Astrocyte of the cerebellum (primary cell): ENCODE measurements around the gene TAAR1.
"Not testable (repeated sequence)": the region's sequence is repeated elsewhere in the genome, so short reads cannot be mapped to it uniquely, and the experiment has no call there.

Experiments
- DNase-seq: peaks from one replicate; pipeline ENCODE4 v3.0.0-alpha.2; 2011; ENCODE audit warnings: low read depth
- H3K4me3 ChIP-seq: 2 replicates; pipeline ENCODE4 v1.5.1; 2011; ENCODE audit warnings: mild to moderate bottlenecking, low read depth, low read length, moderate library complexity
- in situ Hi-C: cut with HindIII; loops from 2 replicates; pipeline ENCODE4 v1.10.0; 2017; ENCODE audit warnings: low sequenced_read_pairs
- TF ChIP-seq, protein P1 (sequence below): IDR thresholded peaks from 2 replicates; pipeline ENCODE4 v1.5.1; 2012; ENCODE audit warnings: low read length, low read depth, moderate library complexity, mild to moderate bottlenecking; ENCODE audit errors: missing control alignments

The TAAR1 gene

DNA sequence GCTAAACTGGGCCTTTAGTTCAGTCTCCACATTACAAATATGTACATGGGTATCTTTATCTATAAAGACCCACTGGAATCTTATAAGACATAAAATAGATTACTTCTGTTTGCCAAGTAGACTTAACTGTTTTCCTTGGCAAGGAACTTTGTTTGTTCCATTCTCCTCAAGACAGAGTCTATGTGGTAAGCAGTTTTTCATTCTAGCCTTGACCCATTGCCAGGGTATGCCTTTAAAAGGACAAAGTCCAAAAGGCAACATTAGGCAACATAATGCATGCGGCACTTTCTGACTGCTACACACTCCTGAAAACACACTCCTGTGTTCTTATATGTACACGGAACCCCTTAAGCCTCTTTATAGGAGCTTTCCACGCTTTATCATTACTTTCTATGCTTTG, 34.5 kb upstream of the TAAR1 start:
- TF ChIP-seq, protein P1, sequence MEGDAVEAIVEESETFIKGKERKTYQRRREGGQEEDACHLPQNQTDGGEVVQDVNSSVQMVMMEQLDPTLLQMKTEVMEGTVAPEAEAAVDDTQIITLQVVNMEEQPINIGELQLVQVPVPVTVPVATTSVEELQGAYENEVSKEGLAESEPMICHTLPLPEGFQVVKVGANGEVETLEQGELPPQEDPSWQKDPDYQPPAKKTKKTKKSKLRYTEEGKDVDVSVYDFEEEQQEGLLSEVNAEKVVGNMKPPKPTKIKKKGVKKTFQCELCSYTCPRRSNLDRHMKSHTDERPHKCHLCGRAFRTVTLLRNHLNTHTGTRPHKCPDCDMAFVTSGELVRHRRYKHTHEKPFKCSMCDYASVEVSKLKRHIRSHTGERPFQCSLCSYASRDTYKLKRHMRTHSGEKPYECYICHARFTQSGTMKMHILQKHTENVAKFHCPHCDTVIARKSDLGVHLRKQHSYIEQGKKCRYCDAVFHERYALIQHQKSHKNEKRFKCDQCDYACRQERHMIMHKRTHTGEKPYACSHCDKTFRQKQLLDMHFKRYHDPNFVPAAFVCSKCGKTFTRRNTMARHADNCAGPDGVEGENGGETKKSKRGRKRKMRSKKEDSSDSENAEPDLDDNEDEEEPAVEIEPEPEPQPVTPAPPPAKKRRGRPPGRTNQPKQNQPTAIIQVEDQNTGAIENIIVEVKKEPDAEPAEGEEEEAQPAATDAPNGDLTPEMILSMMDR = no peak
- in situ Hi-C loops = no loop called here
- DNase-seq = no peak
- no peak overlapping the region for H3K4me3 ChIP-seq

DNA sequence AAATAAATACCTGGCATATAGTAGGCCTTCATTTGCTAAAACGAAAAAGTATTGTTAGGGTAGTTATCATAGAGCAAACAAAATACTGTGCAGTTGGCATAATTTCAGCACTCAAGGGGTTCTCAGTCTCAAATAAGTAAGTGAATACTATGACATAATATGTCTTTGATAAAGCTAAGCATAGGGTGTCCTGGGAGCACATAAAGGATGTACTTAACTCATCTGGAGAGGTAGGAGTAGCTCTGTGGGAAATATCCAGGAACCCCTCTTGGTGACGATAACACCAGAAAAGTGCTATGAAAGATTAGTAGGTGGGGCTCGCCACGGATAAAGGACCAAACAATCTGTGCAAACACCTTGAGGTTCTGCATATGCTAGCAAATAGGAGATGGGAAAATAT, 31.7 kb upstream of the TAAR1 start:
- DNase-seq = no peak
- H3K4me3 ChIP-seq = no peak overlapping the region
- in situ Hi-C loops = no loop called here
- TF ChIP-seq, protein P1 = no peak

DNA sequence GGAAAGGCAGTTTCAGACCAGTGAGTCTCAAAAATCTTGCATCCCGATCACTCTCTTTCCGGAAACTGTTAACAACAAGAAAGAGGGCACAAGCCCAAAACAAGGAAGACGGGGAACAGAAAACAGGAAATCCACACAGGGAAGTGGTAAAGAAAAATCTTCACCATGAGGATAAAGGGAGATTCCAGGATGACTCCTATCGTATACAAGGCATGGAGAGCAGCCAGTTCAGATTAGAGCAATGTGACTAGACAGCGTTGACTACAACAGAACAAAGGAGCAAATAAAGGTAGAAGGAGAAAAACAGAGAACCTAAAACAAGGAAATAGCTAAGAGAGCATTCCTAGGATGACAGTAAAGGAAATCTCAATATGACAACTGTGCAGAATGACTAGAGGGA, 28.3 kb upstream of the TAAR1 start:
- TF ChIP-seq, protein P1 = no peak
- H3K4me3 ChIP-seq = no peak overlapping the region
- in situ Hi-C loops = no loop called here
- peak; percentile 8 for DNase-seq

DNA sequence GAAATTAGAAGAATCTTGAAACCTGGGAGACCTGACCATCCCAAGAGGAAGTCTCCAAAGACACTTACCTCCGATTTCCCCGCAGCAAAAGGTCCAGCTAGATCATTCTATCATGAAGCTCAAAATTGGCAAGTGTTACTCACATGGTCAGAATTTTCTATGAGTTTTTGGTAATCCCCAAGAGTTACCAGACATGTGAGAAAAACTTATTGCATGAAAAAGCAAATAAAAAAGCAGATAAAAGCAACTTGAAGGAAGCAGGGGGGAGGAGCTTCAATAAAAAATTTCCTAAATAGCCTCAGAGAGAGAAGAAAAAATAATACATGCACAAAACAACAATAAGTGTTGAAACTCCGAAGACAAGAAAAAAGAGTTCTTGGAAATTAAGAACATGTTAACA, 27.5 kb upstream of the TAAR1 start:
- DNase-seq = no peak
- no peak overlapping the region for H3K4me3 ChIP-seq
- in situ Hi-C loops = no loop called here
- TF ChIP-seq, protein P1 = no peak

DNA sequence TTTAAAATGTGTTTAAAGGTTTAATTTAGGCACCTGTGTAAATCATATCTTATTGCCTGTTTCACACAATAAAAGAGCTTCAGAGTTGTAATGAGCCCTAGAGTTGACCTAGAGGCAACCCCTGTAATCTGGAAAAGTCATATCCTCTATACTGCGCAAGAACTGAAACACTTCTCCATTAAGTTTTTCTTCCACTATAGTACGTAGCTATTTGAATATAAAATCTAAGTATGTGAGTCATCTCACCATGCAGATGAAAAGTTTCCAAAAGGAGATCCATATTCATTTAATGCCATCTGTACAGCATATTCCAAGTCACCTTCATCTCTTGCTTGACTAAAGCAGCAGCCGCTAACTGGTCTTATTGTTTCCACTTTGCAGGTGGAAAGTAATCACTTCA, 26.0 kb upstream of the TAAR1 start:
- no peak overlapping the region for H3K4me3 ChIP-seq
- no peak for DNase-seq
- TF ChIP-seq, protein P1 = no peak
- in situ Hi-C loops = no loop called here

DNA sequence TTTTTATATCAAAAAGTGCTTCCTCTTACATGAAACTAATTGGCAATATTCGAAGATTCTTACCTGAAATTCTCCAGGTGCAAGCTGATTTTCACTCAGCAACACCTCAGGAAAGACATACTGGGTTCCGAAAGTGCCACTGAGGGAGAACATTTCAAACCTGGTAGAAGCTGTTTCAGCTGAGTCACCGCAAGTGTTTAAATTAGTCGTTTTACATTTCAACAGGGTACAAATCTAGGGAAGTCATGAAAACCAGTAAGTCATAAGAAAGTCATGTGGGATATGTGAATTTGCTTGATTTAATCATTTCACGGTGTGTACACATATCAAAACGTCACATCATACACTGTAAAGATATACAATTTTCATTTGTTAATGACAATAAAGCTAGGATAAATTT, 25.3 kb upstream of the TAAR1 start:
- in situ Hi-C loops = no loop called here
- no peak overlapping the region for H3K4me3 ChIP-seq
- no peak for DNase-seq
- TF ChIP-seq, protein P1 = no peak

DNA sequence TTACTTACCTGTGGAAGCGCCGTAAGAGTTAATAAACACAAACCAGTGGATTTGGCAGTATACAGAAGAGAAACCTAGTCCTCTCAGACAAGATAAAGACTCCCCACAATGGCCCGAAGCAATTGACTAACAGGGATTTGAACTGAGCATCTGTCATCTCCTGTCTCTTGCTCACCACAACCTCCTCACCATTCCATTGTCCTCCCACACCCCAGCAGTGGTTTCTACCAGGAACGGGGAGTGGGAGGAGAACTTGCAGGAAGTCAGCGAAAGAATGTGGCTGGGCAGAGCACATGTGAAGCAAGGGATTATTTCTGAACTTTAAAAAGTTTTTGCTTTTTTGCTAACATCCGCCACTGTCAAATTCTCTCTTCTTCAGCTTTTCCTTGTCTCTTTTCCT, 24.6 kb upstream of the TAAR1 start:
- TF ChIP-seq, protein P1 = no peak
- DNase-seq = no peak
- in situ Hi-C loops = no loop called here
- H3K4me3 ChIP-seq = no peak overlapping the region

DNA sequence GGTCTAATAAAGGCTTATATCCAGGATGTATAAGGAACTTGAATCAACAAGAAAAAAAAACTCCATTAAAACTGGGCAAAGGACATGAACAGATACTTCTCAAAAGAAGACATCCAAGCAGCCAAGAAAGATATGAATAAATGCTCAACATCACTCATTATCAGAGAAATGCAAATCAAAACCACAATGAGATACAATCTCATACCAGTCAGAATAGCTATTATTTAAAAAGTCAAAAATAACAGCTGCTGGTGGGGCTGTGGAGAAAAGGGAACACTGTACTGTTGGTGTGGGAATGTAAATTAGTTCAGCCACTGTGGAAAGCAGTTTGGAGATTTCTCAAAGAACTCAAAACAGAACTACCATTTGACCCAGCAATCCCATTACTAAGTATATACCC, 20.1 kb upstream of the TAAR1 start:
- DNase-seq, in situ Hi-C loops, H3K4me3 ChIP-seq: not testable (repeated sequence)
